DMS79 (cell line): ENCODE results near the gene NAV2.
"Not testable (repeated sequence)": the region's sequence is repeated elsewhere in the genome, so short reads cannot be mapped to it uniquely, and the experiment has no call there.

Experiments used
- DNase-seq: peaks from one replicate; lab custom pipeline; 2025; lab: John Stamatoyannopoulos, UW

NAV2 gene

DNA sequence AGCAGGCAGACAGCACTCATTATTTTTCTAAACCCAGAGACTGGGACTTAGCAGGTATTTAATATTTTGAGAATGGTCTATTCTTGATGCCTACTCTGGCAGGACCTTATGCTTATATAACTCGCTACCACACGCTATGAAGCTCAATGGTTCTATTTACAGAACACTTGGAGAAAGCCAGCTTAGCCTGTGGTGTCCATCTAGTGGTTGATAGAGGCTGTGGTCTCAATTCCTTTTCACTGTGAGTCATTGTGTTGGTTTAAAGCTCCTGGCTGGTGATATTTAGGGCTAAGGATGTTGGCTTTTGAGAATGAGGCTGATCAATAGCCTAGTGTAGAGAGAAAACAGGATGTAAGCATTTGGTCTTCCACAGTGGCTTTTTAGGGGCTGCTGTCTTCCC, 241.3 kb downstream of the NAV2 start:
- no peak for DNase-seq

DNA sequence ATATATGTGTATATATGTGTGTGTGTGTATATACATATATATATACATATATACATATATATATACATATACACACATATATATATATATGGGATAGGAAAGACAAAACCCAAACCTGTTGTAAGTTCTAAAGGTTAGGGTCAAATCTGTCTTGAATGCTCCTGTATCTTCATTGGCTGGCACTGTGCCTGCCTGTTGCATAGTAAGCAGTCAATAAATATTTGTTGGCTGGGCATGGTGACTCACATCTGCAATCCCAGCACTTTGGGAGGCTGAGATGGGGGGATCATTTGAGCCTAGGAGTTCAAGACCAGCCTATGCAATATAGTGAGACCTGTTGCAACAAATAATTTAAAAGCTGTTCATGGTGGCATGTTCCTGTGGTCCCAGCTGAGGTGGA, 242.3 kb downstream of the NAV2 start:
- no peak for DNase-seq

DNA sequence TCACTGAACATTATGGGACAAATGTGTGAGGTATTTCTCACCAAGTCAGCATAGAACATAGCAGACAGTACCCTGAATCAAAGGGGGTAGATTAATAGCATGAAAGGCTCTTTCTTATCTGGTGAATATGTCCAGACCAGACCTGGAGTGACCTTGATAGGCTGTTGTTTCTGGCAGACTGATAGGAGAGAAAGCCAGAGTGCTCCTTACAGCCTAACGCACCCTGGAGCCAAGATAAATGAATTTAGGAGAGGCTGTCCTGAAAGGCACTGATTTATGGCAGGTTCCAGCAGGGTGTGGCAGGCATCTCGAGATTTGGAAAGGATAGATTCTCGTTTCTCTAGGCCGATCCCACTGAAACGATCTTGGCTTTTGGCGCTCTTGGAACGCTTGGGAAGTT, 243.0 kb downstream of the NAV2 start:
- DNase-seq = no peak

DNA sequence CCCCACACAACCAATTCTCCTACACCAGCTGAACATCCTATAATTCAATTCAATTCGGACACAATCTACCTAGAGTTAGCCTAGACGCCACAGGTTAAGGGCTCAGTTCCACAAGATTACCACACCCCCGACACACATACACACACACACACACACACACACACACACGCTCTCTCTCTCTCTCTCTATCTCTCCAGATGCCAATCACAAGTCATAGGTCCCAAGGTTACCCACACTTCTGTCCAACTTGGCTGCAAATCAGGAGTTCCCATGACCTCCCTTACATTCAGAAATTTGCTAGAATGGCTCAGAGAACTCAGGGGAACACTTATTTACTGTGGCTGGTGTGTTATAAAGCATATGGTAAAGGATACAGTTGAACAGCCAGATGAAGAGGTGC, 243.6 kb downstream of the NAV2 start:
- DNase-seq = no peak

DNA sequence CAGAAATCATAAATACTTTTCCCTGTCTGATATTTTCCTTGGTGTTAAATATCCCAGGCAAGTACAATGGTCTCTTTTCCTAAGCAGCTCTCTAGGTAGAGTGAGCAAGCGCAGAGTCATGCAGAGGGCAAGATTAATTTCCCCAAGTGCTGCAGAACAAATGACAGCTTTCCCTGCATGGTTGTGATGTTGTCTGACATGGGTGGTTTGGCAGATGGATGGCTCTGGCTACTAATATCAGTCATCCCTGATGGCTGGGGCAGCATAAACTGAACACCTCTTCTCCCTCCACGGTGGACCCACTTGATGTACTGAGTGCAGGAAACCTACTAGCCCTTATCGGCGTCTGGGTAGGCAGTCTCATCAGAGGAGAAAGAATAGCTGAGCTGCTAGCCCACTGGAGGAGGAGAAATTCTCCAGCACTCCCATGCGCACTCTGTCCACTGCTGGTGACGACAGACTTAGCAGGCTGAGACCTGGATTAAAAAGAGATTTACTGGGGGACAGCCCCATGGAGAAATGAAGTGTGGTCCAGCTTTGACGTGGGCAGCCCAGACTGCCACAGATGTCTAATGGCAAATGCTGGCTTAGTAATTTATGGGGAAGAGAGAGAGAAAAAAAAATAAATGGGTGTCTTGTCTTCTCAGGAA, 244.8 kb downstream of the NAV2 start:
- no peak for DNase-seq

DNA sequence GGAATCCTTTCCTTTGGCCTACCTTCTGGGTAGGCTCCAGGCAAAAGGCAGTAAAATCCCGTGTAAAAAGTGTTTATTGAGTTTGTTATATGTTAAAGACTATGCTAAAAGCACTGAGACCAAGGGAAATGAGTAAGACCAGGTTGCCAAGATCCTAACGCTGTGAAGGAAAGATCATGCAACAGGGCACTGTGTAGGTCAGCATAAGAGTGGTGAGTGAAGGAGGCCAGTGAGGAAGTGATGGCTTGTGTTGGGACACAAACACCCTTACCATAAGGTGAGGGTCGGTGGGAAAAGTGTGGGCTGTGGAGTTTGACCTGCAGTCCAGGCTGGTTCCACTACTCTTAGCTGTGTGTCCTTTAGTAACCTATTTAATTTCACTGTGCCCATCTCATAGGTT, 245.6 kb downstream of the NAV2 start:
- DNase-seq = no peak

DNA sequence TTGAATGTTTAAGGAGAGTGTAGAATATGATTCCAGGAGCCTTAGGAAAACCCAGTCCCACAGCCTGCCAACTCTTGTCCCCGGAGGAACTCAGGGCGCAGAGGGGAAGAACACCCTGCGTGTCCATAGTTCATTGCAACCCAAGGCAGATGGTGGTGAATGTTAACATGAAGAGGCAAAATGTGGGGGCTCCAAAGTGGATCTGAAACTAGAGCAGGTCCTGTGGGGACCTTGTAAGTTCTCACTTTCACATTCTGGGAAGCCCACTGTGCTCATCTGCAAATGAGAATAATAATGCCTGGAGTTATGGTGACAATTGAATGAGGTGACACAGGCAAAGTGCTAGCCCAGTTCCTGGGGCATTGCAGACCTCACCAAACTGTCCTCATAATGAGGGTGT, 246.6 kb downstream of the NAV2 start:
- no peak for DNase-seq

DNA sequence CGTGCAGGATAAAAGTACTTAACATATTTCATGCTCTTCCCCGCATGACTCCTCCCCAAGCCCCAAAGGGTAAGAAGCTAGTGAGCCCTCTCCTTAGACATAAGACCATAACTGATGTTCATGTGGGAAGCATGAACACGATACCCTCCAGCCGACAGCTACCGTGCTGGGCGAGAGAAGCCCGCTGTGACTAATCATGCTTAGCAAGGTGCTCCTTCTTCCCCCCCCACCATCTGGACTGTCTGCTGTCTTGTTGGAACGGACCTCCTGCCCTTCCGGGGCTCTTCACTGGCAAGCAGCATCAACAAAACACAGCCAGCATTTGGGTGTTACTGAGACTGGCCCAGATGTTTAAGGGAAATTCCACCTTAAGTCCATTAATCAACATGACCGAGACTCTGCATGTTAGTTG, 247.0 kb downstream of the NAV2 start:
- no peak for DNase-seq

DNA sequence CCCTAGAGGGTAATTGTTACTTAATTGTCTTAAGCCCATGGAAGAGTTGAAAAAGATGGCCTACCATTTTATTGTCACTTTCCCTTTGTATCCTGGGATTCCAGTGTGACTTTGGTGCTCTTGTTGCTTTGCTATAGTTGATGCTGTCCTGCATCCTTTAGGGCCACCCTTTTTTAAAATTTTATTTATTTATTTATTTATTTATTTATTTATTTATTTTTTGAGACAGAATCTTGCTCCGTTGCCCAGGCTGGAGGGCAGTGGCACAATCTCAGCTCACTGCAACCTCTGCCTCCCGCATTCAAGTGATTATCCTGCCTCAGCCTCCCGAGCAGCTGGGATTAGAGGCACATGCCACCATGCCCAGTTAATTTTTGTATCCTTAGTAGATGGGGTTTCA, 247.8 kb downstream of the NAV2 start:
- not testable (repeated sequence) for DNase-seq

DNA sequence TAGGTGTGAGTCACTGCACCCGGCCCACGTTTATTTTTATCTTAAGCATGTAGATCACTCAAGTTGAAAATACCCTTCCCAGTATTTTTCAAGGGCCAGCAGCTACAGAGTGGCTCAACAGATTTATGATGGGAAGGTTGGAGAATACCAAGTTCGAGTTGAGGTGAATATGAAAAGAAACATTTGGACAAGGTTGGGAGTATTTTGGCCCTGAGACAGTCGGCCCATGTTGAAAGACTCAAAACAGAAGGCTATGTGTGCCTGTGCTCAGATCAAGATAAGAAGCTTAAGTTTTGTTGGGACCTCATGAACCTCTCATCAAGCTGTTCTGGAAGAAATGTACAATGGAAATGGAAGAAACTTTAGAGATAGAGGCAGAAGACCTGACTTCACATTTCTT, 248.6 kb downstream of the NAV2 start:
- DNase-seq = no peak

DNA sequence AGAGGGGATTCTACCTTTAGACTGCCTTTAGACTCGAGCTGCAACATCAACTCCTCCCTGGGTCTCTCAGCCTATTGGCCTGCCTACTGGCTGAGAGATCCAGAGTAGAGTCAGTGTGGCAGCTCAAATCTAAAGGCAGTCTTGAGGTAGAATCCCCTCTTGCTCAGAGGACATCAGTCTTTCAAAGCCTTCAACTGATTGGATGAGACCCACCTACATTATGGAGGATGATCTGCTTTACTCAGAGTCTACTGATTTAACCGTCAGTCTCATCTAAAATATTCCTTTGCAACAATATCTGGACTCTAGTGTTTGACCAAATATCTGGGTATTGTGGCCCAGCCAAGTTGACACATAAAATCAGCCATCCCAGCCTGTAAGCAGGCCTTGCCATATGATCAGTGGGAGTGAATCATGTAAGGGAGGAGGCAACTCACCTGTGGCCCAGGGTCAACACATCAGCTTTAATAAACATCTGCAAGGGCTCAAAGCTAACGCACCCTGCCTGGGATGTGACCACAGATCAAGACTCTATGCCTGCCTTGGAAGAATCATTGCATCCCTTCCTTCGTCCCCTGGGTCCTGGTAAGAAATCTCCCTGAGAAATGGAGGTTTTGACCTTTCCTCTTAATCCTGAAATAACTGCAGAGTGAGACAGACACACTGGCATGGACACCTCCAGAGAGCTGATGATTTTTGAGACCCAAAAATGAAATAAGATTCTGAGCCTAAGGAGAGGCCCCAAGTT, 249.6 kb downstream of the NAV2 start:
- no peak for DNase-seq

DNA sequence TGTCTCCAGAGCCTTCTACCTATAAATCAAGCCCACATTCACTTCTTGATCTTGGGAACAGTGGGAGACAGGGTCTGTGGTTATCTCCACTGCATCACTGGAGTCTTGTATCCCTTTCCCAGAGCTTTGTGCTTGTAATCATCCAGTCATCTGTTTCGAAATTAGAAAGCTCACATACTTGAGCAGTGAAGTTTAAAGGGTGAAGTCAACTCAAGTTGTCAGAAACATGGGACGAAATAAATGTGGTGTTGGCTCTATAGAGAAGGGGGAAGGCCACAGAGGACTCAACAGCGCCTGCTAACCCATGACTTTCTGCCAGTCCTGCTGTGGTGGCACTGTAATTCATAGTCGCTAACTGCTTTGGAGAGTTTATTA, 250.2 kb downstream of the NAV2 start:
- no peak for DNase-seq

DNA sequence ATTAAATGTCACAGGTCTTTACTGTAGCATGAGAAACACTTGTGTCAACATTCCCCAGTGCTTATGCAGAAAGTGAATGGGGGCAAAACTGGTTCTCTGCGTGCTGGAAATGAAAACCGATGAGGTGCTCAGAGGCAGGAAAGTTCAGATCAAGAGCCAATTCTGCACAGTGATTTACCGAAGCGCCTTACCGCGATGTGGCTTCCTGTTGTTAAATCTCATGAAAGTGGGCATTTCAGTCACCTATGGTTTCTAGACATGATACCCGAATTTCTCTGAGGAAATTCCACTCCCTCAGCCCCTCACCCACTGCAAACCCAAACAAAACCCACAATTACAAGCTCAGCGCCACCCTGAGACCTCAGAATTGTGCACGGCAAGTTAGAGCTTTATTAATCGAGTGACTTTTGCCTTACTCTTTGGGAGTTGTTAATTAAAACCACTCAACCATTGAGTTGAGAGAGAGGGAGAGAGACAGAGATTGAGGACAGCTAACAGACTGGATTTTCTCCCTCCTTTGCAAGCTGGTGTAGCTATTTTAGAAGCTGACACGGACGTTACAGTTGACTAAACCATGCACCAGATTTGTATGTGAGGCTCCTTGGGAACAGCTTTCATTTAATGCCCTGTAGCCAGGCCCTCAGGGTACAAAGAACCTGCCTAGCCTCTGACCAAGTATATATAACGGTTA, 251.2 kb downstream of the NAV2 start:
- no peak for DNase-seq

DNA sequence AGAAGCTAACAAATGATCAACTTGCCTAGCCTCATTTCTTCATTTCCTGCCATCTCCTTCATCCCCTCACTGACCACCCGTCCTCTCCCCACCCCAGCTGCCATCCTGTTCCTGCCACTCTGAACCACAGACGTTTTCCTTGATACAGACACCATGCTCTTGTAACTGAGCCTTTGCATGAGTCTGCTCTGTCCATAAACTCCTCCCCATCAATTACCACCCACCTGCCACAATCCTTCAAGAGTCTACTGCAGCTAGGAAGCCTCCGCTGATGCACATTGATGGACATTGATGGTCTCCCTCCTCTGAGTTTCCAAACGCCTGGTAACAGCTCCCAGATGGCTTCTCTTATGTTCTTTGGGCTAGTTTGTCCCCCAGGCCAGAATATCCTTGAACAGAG, 253.8 kb downstream of the NAV2 start:
- DNase-seq = no peak

DNA sequence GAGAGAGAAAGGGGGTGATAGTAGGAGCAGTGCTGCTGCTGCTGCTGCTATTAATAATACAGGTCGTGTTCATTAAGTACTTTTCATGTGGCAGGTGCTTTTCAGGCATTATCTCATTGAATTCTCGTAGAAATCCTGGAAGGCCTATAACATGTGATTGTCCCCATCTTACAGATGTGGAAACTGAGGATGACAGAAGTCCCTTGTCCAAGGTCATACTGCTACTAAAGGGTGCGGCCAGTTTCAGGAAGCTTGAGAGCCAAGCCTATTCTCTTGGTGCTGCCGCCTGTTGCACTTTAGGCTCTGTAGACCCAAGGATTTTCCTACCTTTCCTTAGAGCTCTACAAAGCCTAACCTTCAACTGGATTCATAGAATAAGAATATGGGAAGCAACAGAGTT, 254.3 kb downstream of the NAV2 start:
- no peak for DNase-seq

DNA sequence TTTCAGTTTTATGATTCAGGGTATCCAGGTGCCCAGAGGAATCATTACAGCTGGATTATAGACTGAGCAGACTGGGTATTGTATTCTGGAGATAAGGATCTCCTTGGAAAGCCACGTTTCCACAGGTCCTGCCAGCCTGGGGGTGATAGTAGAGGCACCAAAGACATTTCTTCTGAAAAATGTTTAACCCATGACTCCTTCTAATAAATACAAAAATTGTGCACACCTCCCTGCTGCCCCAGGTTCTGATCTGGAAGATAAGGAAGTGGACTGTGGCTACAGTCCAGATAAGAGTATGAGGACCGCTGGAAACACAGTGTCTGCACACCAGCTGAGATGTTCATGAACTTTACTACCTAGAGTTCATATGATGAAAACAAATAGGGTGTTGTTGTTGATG, 255.2 kb downstream of the NAV2 start:
- DNase-seq = no peak

DNA sequence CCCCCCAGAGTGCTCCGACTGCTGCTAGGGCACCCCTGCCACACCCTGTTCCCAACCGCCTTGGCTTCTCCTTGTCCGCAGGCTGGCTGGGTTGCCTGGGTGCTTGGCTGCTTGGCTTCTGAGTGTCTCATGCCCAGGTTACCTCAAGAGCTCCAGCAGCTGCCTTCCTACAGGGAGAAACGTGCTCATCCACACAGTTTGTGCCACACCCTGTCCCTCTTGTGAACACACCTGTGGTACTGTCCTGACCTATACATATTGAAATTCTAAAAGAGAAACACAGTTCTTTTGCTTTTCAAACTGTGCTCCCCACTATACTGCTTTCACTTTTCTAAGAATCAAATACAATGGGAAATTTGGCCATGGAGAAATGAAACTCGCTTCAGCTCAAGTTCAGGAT, 256.2 kb downstream of the NAV2 start:
- no peak for DNase-seq

DNA sequence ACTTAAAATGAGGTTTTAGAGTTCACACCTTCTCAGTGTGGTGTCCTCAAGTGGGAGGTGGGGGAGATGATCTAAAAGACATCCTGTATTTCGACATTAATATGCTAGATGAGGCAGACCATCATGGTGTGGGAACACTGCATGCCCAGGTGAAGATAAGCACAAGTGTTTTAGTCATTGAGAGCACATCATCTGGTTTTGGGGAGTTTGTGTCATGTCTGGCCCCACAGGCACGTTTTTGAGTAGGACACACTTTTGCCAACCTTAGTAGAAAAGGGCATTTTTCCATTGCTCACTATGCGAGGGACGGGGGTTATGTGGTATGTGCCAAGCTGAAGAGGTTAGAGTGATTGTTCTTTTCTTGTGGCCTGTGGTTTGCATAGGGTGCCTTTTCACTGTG, 258.3 kb downstream of the NAV2 start:
- DNase-seq = peak; percentile 30

DNA sequence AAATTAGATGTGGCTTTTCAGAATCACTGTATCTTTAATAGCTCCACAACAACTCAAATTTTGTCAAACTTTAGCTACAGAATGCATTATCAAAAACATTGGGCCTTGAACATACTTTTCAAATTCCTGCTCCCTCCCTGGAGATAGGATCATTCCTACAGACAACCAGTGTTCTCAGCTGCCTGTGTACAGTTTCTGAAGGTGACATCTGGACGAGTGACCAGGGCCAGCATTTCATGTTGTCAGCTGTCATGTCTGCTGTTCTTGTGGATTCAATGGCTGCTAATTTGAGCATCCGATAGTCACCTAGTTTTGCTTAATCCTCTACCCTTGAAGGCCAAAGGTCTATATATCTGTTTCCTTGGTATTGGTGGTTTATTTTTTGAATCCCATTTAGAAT, 259.5 kb downstream of the NAV2 start:
- DNase-seq = no peak

DNA sequence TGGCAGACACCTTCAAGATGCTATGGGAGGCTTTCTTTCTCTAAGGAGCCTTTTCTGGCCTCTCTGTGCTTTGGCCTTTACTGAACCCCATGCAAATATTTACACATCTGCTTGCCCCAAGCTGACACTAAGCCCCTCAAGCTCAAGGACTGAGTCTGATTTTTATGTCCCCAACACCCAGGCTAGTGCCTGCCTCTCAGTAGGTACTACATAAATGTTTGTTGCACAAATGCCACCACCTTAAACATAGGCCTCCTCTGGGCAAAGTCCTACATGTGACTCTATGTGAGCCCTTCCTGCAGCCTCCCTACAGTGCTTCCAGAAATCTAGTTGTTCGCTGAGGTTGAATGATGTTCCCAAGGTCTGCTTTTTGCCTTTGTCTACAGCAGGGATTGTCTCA, 260.0 kb downstream of the NAV2 start:
- DNase-seq = no peak

DNA sequence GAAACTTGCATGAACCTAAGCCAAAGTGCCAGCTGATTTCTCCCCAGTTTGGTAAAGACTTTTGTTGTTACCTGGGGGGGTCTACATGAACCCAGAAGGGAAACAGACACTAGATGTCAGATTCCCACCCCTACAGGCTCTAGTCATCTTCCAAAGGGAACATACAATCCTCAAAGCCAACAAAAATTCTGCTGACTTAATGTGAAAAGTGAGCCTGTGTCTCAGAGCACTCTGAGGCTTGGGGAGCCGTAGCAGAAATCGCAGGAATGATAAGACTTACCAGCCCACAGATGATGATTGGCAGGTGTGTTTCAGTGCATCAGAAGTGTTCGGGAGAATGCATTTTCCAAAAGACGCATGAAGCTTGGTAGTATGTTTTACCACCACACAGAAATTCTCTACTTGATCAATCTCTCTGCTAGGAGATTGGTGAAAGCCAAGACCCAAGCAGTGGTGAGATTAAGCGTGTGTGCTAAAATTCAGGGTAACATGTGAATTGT, 260.5 kb downstream of the NAV2 start:
- no peak for DNase-seq

DNA sequence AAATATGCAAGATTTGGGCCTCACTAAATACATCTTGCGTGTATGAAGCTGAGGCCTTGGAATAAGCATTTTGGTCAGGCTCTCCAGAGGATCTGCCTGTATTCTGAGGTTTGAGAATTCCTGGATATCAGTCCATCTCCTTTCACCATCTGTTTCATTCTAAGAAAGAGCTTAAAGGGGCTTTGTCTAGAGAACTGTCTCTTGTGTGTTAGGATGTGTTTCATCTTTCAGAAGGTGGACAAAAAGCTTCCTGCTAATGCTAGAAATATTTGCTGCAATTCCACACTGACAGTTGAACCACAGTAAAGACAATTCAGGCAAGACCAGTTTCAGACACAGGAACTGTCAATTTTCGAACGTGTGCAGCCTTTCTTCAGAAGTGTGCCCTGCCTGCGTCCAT, 262.2 kb downstream of the NAV2 start:
- no peak for DNase-seq

DNA sequence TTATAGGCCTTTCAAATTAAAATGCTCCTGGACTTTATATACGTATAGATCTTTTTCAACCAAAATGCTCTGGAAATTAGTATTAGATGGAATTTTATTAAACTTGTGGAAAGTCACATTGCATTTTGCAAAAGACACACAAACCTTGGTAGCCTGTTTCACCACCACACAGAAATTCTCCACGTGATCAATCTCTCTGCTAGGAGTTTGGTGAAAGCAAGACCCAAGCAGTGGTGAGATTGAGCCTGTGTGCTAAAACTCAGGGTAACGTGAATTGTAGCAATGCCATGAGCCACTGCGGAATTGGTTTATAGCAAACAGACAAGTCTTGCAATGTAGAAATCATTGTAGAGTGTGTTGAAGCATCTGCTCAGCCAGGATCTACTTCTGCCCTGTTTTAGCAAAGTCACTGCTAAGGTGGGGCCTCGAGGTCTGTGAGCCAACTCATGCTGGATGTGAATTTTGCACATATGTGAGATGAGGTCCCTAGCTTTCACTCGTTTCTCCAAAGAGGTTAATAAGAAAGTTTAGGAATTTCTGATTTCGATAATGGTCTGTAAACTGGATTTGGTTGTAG, 262.9 kb downstream of the NAV2 start:
- no peak for DNase-seq
